SH-SY5Y (cell line): ENCODE measurements around the gene SLC8A1.
A peak's percentile ranks its signal among the peaks of the same experiment; 100 is the strongest.

Source experiments
- GATA2 ChIP-seq: IDR thresholded peaks from 2 replicates; pipeline ENCODE4 v1.6.1; 2011; ENCODE audit warnings: mild to moderate bottlenecking, low read depth, low read length
- GATA3 ChIP-seq: IDR thresholded peaks from 2 replicates; pipeline ENCODE4 v1.6.1; 2011; ENCODE audit warnings: low read depth, mild to moderate bottlenecking, low read length, moderate library complexity

Gene SLC8A1

GRCh38 chr2:40292291-40292690, 159.6 kb downstream of the SLC8A1 start:
- TF ChIP-seq GATA3, result no peak
- TF ChIP-seq GATA2, result no peak

- no peak for TF ChIP-seq GATA3
- TF ChIP-seq GATA2, result no peak
These were observed 162.0 kb downstream of the SLC8A1 start for GRCh38 chr2:40289771-40290404.

DNA sequence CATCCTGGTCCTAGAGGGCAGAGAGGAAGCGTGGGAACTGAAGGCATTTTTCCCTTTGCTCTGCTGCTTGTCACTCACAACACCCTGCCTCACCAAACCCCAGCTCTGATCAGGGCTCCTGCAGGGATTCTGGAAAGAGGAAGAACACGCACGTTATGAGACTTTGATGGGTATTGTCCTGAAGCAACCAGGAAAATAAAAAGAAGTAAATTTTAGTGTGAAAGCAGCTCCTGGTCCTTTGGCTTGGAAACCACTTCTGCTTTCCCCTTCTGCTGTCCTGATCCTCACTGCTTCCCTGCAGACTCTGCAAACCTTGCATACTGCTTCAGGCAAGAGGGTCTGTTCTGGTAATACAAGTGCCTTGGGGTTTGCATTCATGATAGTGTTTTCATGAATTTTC, 164.1 kb downstream of the SLC8A1 start:
- TF ChIP-seq GATA3 (no peak), GATA2 (no peak)

GRCh38 chr2:40287195-40287594, 164.7 kb downstream of the SLC8A1 start:
- no peak for TF ChIP-seq GATA2

GRCh38 chr2:40286721-40287120, 165.2 kb downstream of the SLC8A1 start:
- TF ChIP-seq GATA2 (no peak), GATA3 (no peak)

DNA sequence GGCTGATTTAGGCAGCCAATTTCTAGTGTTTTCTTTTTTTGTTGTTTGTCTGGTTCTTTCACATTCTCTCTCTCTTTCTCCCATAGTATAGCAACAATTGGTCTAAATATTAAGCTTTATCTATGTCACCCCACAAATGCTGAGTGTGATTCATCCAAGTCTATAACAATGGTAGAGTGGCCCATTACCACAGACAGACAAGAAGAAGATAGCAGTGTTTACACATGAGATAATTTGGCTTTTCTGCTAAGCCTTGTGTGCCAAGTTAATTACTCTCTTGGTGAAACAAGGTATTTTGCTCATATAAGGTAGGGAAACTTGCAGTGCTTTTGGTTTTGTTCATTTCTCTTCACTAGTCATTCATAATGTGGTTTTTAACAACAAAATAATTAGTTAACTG, 166.5 kb downstream of the SLC8A1 start:
- TF ChIP-seq GATA2 (no peak), GATA3 (no peak)

GRCh38 chr2:40284797-40285196, 167.1 kb downstream of the SLC8A1 start:
- TF ChIP-seq GATA3 (no peak), GATA2 (peak; percentile 38; the same call in 1 of the 2 replicates)

DNA sequence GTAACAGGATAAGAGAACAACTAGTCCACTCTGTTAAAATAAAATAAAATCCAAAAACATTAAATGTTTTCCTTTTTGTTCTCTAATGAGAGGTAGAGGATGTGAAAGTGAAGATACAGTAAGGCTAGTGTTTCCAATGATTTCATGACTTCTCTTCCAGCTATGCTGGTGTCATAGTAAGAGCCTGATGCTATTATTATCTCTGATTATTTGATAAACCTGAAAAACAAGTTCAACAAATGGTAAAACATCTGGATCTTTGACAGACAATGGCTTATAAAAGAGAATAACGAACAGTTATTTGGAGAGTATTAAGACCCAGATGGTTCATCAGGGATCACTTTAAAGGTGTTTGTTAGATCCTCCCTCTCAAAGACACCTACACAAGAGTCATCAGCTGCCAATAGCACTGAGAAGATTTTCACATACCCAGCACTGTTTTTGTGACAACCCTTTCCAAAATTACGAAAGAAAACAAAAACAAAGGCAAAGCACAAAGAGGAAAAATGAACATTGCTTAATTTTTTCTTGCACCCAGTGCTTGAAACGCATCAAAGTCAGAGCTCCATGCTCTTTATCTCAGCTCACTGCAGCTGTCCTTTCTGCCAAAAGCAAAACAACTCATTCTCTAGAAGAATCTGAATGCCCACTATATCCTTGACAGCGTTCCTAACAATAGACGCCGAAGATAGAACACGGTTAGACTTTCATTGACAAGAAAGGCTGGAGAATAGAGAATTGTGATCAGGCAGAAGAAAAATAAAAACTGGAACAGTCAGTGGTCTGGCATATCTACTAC, 168.6 kb downstream of the SLC8A1 start:
- TF ChIP-seq GATA3 (no peak), GATA2 (no peak)

GRCh38 chr2:40282428-40282827, 169.5 kb downstream of the SLC8A1 start:
- TF ChIP-seq GATA2 (no peak), GATA3 (no peak)

GRCh38 chr2:40281021-40281940, 170.6 kb downstream of the SLC8A1 start:
- TF ChIP-seq GATA2, result no peak
- TF ChIP-seq GATA3, result no peak

GRCh38 chr2:40279482-40279881, 172.4 kb downstream of the SLC8A1 start:
- no peak for TF ChIP-seq GATA3
- no peak for TF ChIP-seq GATA2

- TF ChIP-seq GATA2 (no peak), GATA3 (no peak)
These were observed 172.9 kb downstream of the SLC8A1 start for GRCh38 chr2:40279001-40279400.

GRCh38 chr2:40276076-40276475, 175.8 kb downstream of the SLC8A1 start:
- no peak for TF ChIP-seq GATA3
- TF ChIP-seq GATA2, result no peak

GRCh38 chr2:40274270-40274669, 177.6 kb downstream of the SLC8A1 start:
- no peak for TF ChIP-seq GATA2
- no peak for TF ChIP-seq GATA3
